ENCODE results near the gene FRMD4A.

- no peak for TF ChIP-seq POLR2AphosphoS5 (IDR thresholded peaks at IDR 0.05; ENCODE audit: low read depth, low read length)
- no peak for TF ChIP-seq POLR2A (IDR thresholded peaks at IDR 0.05; ENCODE audit: low read depth, low read length)
- no peak for TF ChIP-seq TAF1 (IDR thresholded peaks at IDR 0.05; ENCODE audit: borderline replicate concordance, low read depth, low read length)
Measured at GRCh38 chr10:14074062-14074884, 256.5 kb downstream of the FRMD4A start.

Measured in GM12892 (cell line).